Measurements from ENCODE around the gene FSTL4.

DNA sequence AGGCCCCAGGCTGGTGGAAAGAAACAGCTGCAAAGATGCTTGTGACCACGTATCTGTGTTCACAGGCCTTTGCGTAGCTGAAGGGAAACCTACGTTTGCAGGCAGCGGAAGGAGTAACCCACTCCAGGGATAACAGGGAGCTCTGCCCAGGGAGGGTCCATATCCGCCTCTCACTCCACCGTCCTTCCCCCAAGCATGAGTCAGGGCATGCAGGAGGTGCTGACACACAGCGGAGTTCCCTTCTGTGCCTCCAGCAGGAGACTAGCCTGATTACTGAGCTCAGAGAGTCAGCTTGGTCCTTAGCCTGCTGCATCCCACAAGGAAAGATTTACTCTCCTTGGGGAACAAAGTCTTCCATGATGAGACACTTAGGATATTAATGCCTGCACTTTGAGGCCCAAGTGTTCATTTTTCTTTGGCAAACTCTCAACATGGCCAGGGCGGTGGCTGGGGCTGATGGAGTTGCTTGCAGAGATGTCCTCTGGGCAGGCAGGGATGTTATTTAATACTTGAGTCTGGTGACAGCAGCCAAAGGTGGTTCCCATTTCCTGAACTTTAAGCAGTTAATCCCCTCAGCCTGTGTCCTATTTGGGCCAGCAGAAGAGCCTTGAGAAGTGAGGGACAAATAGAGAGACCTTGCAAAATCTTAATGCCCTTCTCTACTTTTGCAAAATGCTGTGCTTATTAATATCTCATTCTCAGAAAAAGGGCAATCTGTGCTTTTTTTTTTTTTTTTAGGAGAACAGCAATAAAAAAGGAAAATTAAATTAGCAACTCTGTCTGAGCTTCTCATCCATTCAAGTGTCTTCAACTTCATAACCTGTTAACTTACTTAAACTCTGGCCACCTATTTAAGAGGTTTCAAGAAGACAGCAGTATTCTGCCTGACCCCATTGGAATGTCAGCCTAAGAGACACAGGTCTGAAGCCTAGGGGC, 338.4 kb downstream of the FSTL4 start:
- TF ChIP-seq POLR2A (IDR thresholded peaks at IDR 0.05), result no peak
- TF ChIP-seq, protein P1, sequence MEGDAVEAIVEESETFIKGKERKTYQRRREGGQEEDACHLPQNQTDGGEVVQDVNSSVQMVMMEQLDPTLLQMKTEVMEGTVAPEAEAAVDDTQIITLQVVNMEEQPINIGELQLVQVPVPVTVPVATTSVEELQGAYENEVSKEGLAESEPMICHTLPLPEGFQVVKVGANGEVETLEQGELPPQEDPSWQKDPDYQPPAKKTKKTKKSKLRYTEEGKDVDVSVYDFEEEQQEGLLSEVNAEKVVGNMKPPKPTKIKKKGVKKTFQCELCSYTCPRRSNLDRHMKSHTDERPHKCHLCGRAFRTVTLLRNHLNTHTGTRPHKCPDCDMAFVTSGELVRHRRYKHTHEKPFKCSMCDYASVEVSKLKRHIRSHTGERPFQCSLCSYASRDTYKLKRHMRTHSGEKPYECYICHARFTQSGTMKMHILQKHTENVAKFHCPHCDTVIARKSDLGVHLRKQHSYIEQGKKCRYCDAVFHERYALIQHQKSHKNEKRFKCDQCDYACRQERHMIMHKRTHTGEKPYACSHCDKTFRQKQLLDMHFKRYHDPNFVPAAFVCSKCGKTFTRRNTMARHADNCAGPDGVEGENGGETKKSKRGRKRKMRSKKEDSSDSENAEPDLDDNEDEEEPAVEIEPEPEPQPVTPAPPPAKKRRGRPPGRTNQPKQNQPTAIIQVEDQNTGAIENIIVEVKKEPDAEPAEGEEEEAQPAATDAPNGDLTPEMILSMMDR (IDR thresholded peaks at IDR 0.05), result no peak

Data from Peyer's patch (tissue), 4 donors.